Heart right ventricle (tissue), 16 donors: ENCODE data around the gene SENP5. TPM values are rescaled to one million over a fixed set of nuclear protein-coding genes. Genes with fewer than 3 reads are reported as not detected.
A peak's percentile ranks its signal among the peaks of the same experiment; 100 is the strongest.

Source experiments
- ATAC-seq, 8 donors: fragments of 200-7000 bp; cut with Tn5 transposase; one replicate each; pipeline ENCODE4 v1.9.1; 2020; ENCODE audit warnings: mild to moderate bottlenecking in 8 of 8, moderate library complexity in 8 of 8, moderate number of reproducible peaks in 1 of 8
- DNase-seq, 2 donors: peaks; one replicate each; pipeline ENCODE4 v3.0.0-alpha.2; 2020
- H3K27ac ChIP-seq, 10 donors: fragments of 200-600 bp; sonication (generic) in 2 of 10; one replicate each; pipeline versions ENCODE4 v1.5.0 to v1.8.0; 2020 to 2022; ENCODE audit warnings: mild to moderate bottlenecking in 3 of 10
- H3K27me3 ChIP-seq, 7 donors: fragments of 200-600 bp; one replicate each; pipeline ENCODE4 v1.8.0; 2021 to 2022; ENCODE audit warnings: mild to moderate bottlenecking in 2 of 7
- H3K36me3 ChIP-seq, 9 donors: fragments of 200-600 bp; sonication (generic) in 1 of 9; one replicate each; pipeline versions ENCODE4 v1.5.0 to v1.8.0; 2020 to 2022; ENCODE audit warnings: mild to moderate bottlenecking in 2 of 9
- H3K4me1 ChIP-seq, 9 donors: fragments of 200-600 bp; sonication (generic) in 1 of 9; one replicate each; pipeline versions ENCODE4 v1.5.0 to v1.8.0; 2020 to 2022; ENCODE audit warnings: mild to moderate bottlenecking in 4 of 9
- H3K4me3 ChIP-seq, 10 donors: fragments of 200-600 bp; sonication (generic) in 2 of 10; one replicate each; pipeline versions ENCODE4 v1.5.0 to v1.8.0; 2020 to 2022; ENCODE audit warnings: mild to moderate bottlenecking in 7 of 10, moderate library complexity in 2 of 10
- H3K9me3 ChIP-seq, 11 donors: fragments of 200-600 bp in 10 of 11; sonication (generic) in 2 of 11; one replicate each; pipeline versions ENCODE4 v1.5.0 to v1.8.0; 2013 to 2022; ENCODE audit warnings: mild to moderate bottlenecking in 2 of 11, control low read depth in 1 of 11, moderate library complexity in 1 of 11
- WGBS, 2 donors: extraction: QIAGEN DNeasy Blood & Tissue Kit; methylation state at CpG; one replicate each; pipeline ENCODE4 v1.1.7; 2013; ENCODE audit warnings: inconsistent platforms in 1 of 2; 5-methylcytosine and 5-hydroxymethylcytosine counted together
- intact Hi-C, 10 donors: fragments of 100-400 bp; cut with DNase I; formaldehyde crosslinking; loops; one replicate each; pipeline versions ENCODE4 v1.11.1 to v1.14.2; 2022
- polyA plus RNA-seq, 2 donors: library from polyadenylated mRNA; stranded (reverse); fragments of 200-250 nt; gene quantifications; one replicate each; pipeline ENCODE4 v1.2.3, GENCODE V29; 2013
- total RNA-seq, 10 donors: library from RNA; stranded (reverse); fragmentation: NEBNext Ultra II Directional in 3 of 10; extraction: Animal tissue kit (Norgen Biotek cat#: 25700) in 3 of 10; gene quantifications; one replicate each; pipeline versions ENCODE4 v1.2.1 to v1.2.4, GENCODE V29; 2021 to 2023
- TF ChIP-seq, protein P1 (sequence below), 9 donors: fragments of 200-600 bp; sonication (generic) in 2 of 9; IDR thresholded peaks; one replicate each; pipeline versions ENCODE4 v1.5.0 to v1.8.0; 2021 to 2022; ENCODE audit warnings: antibody characterized with exemption in 9 of 9, mild to moderate bottlenecking in 5 of 9, moderate library complexity in 1 of 9
- donor health status: Arrhythmogenic right ventricular cardiomyopathy.
- donor health status: ischemic (EF 13 %, LVEDD 7.1; RV severe dilation, severe dysfunction).
- donor health status: healthy with polysubstance abuse.
- donor health status: DM: no; HTN: yes; CAD: no.
- donor health status: DM: no; HTN: no; CAD: no.
- donor health status: ischemic (EF 25% LVEDD 6.9; RV normal size, moderate dysfunction).
- donor health status: ischemic (EF 25% LVEDD 5.7; RV mildly dilated, moderate dysfunction).
- donor health status: healthy.
- donor health status: DM: yes; HTN: yes; CAD: no.
- donor health status: Ischemic cardiomyopathy.
- donor health status: ischemic (EF 35%, LVEDD 5.7; RV mildly dilated, moderate dysfunction).
- donor health status: nonischemic (EF 11% LVEDD 7.7; RV severe dilation, severe dysfunction).
- donor health status: DM: yes; HTN: yes; CAD: no.
- donor health status: PGD.
- donor health status: ischemic (EF 29% LVEDD 5.4; RV normal size, mild dysfunction).
- donor health status: nonischemic (EF 23%, LVEDD 6.1; RV moderate dilation, normal function).

Gene SENP5
- total and polyA plus RNA-seq, 12 donors = 5.8 to 24.9 (median 20.3) TPM

- Histone ChIP-seq H3K4me1 (peaks cover 5 to 18% (median 11%) of the 10 kb centered on the region in 9 donors), H3K9me3 (no peaks in the 10 kb centered on the region), H3K36me3 (peaks cover 0 to 12% (median 0%) of the 10 kb centered on the region in 9 donors), H3K27ac (no peak overlapping the region), H3K4me3 (no peak overlapping the region), H3K27me3 (no peaks in the 10 kb centered on the region)
- no peak for DNase-seq
- no peak for ATAC-seq
- 87 to 93% methylated on average over 11 of the region's 11 CpGs for WGBS, 2 donors
- TF ChIP-seq, protein P1, sequence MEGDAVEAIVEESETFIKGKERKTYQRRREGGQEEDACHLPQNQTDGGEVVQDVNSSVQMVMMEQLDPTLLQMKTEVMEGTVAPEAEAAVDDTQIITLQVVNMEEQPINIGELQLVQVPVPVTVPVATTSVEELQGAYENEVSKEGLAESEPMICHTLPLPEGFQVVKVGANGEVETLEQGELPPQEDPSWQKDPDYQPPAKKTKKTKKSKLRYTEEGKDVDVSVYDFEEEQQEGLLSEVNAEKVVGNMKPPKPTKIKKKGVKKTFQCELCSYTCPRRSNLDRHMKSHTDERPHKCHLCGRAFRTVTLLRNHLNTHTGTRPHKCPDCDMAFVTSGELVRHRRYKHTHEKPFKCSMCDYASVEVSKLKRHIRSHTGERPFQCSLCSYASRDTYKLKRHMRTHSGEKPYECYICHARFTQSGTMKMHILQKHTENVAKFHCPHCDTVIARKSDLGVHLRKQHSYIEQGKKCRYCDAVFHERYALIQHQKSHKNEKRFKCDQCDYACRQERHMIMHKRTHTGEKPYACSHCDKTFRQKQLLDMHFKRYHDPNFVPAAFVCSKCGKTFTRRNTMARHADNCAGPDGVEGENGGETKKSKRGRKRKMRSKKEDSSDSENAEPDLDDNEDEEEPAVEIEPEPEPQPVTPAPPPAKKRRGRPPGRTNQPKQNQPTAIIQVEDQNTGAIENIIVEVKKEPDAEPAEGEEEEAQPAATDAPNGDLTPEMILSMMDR (IDR thresholded peaks at IDR 0.05) = no peak
- intact Hi-C loops = loop anchor here in 4 of 10 donors (5.0 to 10.0 kb wide), 3 partner anchors 120 to 420 kb away; no protein-coding TSS in a partner anchor
Observed at GRCh38 chr3:196965112-196965803, 97.5 kb downstream of the SENP5 start.

DNA sequence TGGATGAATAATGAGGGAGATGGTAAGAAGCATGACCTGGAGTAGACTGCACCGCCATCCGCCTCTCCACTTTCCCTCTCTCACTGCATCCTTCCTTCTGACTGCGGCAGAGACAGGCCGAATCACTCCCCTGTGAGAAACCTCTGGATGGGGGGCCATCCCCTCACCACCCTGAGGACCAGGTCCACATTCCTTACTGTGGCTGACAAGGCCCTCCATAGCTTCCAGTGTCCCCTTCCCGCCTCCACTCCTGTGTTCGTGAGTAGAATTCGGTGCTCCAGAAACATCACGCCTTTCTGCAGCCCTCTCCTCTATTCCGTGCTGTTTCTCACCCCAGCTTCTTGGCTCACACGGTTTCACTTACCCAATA, 98.1 kb downstream of the SENP5 start:
- WGBS, 2 donors = 89 to 93% methylated on average over 10 of the region's 10 CpGs
- DNase-seq (no peak), ATAC-seq (no peak)
- no peak overlapping the region for H3K27ac ChIP-seq
- intact Hi-C loops = loop anchor here in 4 of 10 donors (5.0 to 10.0 kb wide), 3 partner anchors 121 to 421 kb away; no protein-coding TSS in a partner anchor
- no peaks in the 10 kb centered on the region for H3K9me3 ChIP-seq
- TF ChIP-seq, protein P1 (IDR thresholded peaks at IDR 0.05) = no peak
- no peaks in the 10 kb centered on the region for H3K27me3 ChIP-seq
- H3K4me3 ChIP-seq = no peak overlapping the region
- peaks cover 5 to 18% (median 11%) of the 10 kb centered on the region in 9 donors for H3K4me1 ChIP-seq
- H3K36me3 ChIP-seq = peaks cover 0 to 12% (median 0%) of the 10 kb centered on the region in 9 donors

DNA sequence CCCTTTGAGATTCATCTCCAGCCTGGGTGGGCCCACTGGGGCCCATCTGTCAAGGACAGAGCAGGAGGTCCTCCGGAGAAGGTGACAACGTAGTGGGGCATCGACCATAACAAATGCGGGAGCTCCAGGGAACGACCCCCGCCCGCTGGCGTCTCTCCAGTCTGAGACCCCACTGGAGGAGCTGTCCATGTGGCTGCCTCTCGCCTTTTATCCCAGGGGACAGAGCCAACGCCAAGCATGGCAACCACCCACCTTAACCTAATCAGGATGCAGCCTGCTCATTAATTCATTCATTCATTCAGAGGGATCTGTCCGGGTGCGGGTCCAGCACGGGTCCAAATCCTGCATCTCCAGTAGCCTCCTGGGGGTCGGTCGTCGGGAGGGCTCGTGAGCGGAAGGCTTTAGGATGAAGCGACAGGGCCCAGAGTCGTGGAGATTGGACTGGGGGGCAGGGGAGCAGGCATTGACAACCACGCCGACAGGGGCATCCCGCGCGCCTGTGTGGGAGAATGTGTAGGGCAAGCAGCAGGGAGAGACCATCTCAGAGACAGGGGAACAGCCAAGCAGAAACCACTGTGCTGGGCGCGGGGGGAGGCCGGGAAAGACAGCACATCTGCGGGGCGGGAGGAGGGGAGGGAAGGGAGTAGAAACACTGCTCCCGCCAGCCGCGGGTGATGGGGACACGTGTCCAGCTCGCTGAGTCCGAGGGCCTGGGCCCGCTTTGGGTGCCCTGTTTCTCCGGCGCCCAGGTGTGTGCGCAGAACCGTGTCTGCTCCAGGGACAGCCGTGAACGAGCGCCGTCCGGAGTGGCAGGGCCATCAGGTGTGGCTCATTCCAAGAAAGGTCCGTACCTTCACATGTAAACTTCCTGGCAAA, 99.0 kb downstream of the SENP5 start:
- intact Hi-C loops = loop anchor here in 4 of 10 donors (5.0 to 10.0 kb wide), 3 partner anchors 122 to 422 kb away; no protein-coding TSS in a partner anchor

More for the DNA sequence above, 99.0 kb downstream of the SENP5 start:
- no peak overlapping the region for H3K27ac ChIP-seq
- TF ChIP-seq, protein P1 (IDR thresholded peaks at IDR 0.05) = no peak
- peak overlapping the region in 1 of 10 donors; percentile 99 for H3K4me3 ChIP-seq
- 67 to 74% methylated on average over 47 of the region's 47 CpGs for WGBS, 2 donors
- H3K27me3 ChIP-seq = no peaks in the 10 kb centered on the region
- H3K4me1 ChIP-seq = peaks cover 5 to 18% (median 11%) of the 10 kb centered on the region in 9 donors
- peaks cover 0 to 12% (median 0%) of the 10 kb centered on the region in 9 donors for H3K36me3 ChIP-seq
- ATAC-seq = no peak
- H3K9me3 ChIP-seq = no peaks in the 10 kb centered on the region
- no peak for DNase-seq
